HCT116 (cell line): ENCODE measurements around the gene EIF3M. TPM values are rescaled to one million over a fixed set of nuclear protein-coding genes. Genes with fewer than 3 reads are reported as not detected.

ENCODE experiments used
- ATAC-seq: fragments of 200-7000 bp; cut with Tn5 transposase; 2 replicates; pipeline ENCODE4 v1.9.1; 2020; ENCODE audit warnings: mild to moderate bottlenecking, moderate library complexity
- BruUV-seq: library from RNA; stranded (reverse); fragments of 400-500 nt; replicated peaks from 2 replicates; lab custom pipeline; 2021; lab: Mats Ljungman, UMichigan
- CTCF ChIA-PET: fragments of 300-600 bp; sonication (Branson Sonifier 250); formaldehyde crosslinking; loops from one replicate; lab custom pipeline; 2021; ENCODE audit warnings: antibody characterized with exemption; lab: Charles Lee
- POLR2A ChIA-PET: fragments of 300-600, 350-600 bp; sonication (Branson Sonifier 250); formaldehyde crosslinking; loops from one replicate; lab custom pipeline; 2021; ENCODE audit warnings: antibody characterized with exemption; lab: Charles Lee
- RAD21 ChIA-PET, 2 experiments: fragments of 300-600 bp; sonication (Branson Sonifier 250); formaldehyde crosslinking; loops; one replicate each; lab custom pipeline; 2023; ENCODE audit warnings: low total read pairs in 2 of 2; ENCODE audit not compliant: uncharacterized antibody in 2 of 2, unreplicated experiment in 2 of 2, low non-redundant PET in 1 of 2; lab: Charles Lee
- DNase-seq: peaks from one replicate; pipeline ENCODE4 v3.0.0-alpha.2; 2010; ENCODE audit warnings: low read depth, low spot score
- H2AFZ ChIP-seq: fragments of 200-600 bp; shearing (Covaris generic), sonication (generic); 2 replicates; pipeline ENCODE4 v1.6.1; 2017; ENCODE audit warnings: low read depth, mixed run types, mixed read lengths, antibody characterized with exemption, low read length; ENCODE audit not compliant: poor library complexity, severe bottlenecking
- H3K27ac ChIP-seq: 2 replicates; pipeline ENCODE4 v1.5.1; 2012; ENCODE audit warnings: low read depth, low read length
- H3K27me3 ChIP-seq: fragments of 200-600 bp; sonication (generic); 2 replicates; pipeline ENCODE4 v1.6.1; 2016; ENCODE audit warnings: mixed run types, low read length, mixed read lengths; ENCODE audit not compliant: insufficient read depth
- H3K36me3 ChIP-seq, 2 experiments: fragments of 200-500 bp in 1 of 2; fragments of 200-600 bp in 1 of 2; sonication (Bioruptor generic) in 1 of 2; sonication (generic) in 1 of 2; 2 replicates each; pipeline versions ENCODE4 v1.5.1 to v1.6.1; 2014 to 2016; ENCODE audit warnings: low read length in 2 of 2, inconsistent platforms in 1 of 2, mixed read lengths in 1 of 2, mixed run types in 1 of 2; ENCODE audit not compliant: insufficient read depth in 2 of 2, control insufficient read depth in 1 of 2
- H3K4me1 ChIP-seq, 2 experiments: fragments of 200-600 bp in 1 of 2; sonication (generic) in 1 of 2; 2 replicates each; pipeline versions ENCODE4 v1.5.1 to v1.6.1; 2012 to 2017; ENCODE audit warnings: low read length in 2 of 2, inconsistent platforms in 1 of 2, mild to moderate bottlenecking in 1 of 2, mixed read lengths in 1 of 2, mixed run types in 1 of 2, moderate library complexity in 1 of 2; ENCODE audit not compliant: insufficient read depth in 2 of 2, control insufficient read depth in 1 of 2
- H3K4me2 ChIP-seq: fragments of 200-600 bp; sonication (generic); 2 replicates; pipeline ENCODE4 v1.6.1; 2017; ENCODE audit warnings: mixed run types, low read length, mixed read lengths
- H3K4me3 ChIP-seq, 2 experiments: fragments of 200-600 bp in 1 of 2; sonication (generic) in 1 of 2; replicated peaks in 1 of 2; 2 replicates each; pipeline ENCODE4 v1.5.1; 2011 to 2016; ENCODE audit warnings: low read length in 2 of 2, control low read depth in 1 of 2, low read depth in 1 of 2, mild to moderate bottlenecking in 1 of 2, mixed read lengths in 1 of 2, mixed run types in 1 of 2
- H3K79me2 ChIP-seq: fragments of 200-600 bp; sonication (generic); 2 replicates; pipeline ENCODE4 v1.6.1; 2017; ENCODE audit warnings: mild to moderate bottlenecking, mixed run types, low read length, moderate library complexity, mixed read lengths; ENCODE audit not compliant: insufficient read depth
- H3K9ac ChIP-seq: fragments of 200-600 bp; sonication (generic); 2 replicates; pipeline ENCODE4 v1.6.1; 2016; ENCODE audit warnings: low read length, mixed read lengths
- H3K9me2 ChIP-seq: fragments of 200-600 bp; sonication (generic), shearing (Covaris generic); 2 replicates; pipeline ENCODE4 v1.6.1; 2017; ENCODE audit warnings: mixed run types, mild to moderate bottlenecking, moderate library complexity; ENCODE audit not compliant: insufficient read depth
- H3K9me3 ChIP-seq, 2 experiments: fragments of 200-500 bp in 1 of 2; fragments of 200-600 bp in 1 of 2; sonication (Bioruptor generic) in 1 of 2; sonication (generic) in 1 of 2; 2 replicates each; pipeline ENCODE4 v1.6.1; 2014 to 2017; ENCODE audit warnings: low read length in 2 of 2, mixed read lengths in 2 of 2, inconsistent platforms in 1 of 2, low read depth in 1 of 2, mild to moderate bottlenecking in 1 of 2, mixed run types in 1 of 2, moderate library complexity in 1 of 2; ENCODE audit not compliant: control insufficient read depth in 1 of 2, insufficient read depth in 1 of 2
- H4K20me1 ChIP-seq: fragments of 200-600 bp; sonication (generic), shearing (Covaris generic); 2 replicates; pipeline ENCODE4 v1.6.1; 2017; ENCODE audit warnings: mixed run types, mild to moderate bottlenecking, moderate library complexity; ENCODE audit not compliant: insufficient read depth
- ATF3 ChIP-seq: IDR thresholded peaks from 2 replicates; pipeline ENCODE4 v1.6.1; 2012
- CBX3 ChIP-seq: IDR thresholded peaks from 2 replicates; pipeline ENCODE4 v1.6.1; 2012; ENCODE audit warnings: low read depth
- CEBPB ChIP-seq: IDR thresholded peaks from 2 replicates; pipeline ENCODE4 v1.6.1; 2012; ENCODE audit warnings: low read depth
- EGR1 ChIP-seq: IDR thresholded peaks from 2 replicates; pipeline ENCODE4 v1.6.1; 2012; ENCODE audit warnings: low read depth
- ELF1 ChIP-seq: IDR thresholded peaks from 2 replicates; pipeline ENCODE4 v1.6.1; 2012; ENCODE audit warnings: low read depth, borderline replicate concordance
- EZH2 ChIP-seq: fragments of 200-600 bp; sonication (generic); IDR thresholded peaks from 2 replicates; pipeline ENCODE4 v1.6.1; 2017; ENCODE audit warnings: antibody characterized with exemption, mixed run types
- FOSL1 ChIP-seq: IDR thresholded peaks from 2 replicates; pipeline ENCODE4 v1.6.1; 2012; ENCODE audit warnings: low read depth
- JUND ChIP-seq: IDR thresholded peaks from 2 replicates; pipeline ENCODE4 v1.6.1; 2012
- MAX ChIP-seq: IDR thresholded peaks from 2 replicates; pipeline ENCODE4 v1.6.1; 2012
- POLR2A ChIP-seq: IDR thresholded peaks from 2 replicates; pipeline ENCODE4 v1.7.0; 2011; ENCODE audit warnings: borderline replicate concordance; ENCODE audit not compliant: insufficient read depth, insufficient read length; ENCODE audit errors: extremely low read depth
- POLR2AphosphoS5 ChIP-seq: IDR thresholded peaks from 2 replicates; pipeline ENCODE4 v1.6.1; 2011; ENCODE audit warnings: mild to moderate bottlenecking, low read depth, low read length, moderate library complexity
- SIN3A ChIP-seq: IDR thresholded peaks from 2 replicates; pipeline ENCODE4 v1.6.1; 2012; ENCODE audit warnings: low read depth
- SP1 ChIP-seq: IDR thresholded peaks from 2 replicates; pipeline ENCODE4 v1.6.1; 2012; ENCODE audit warnings: low read depth
- SRF ChIP-seq: IDR thresholded peaks from 2 replicates; pipeline ENCODE4 v1.6.1; 2012; ENCODE audit warnings: low read depth
- TCF7L2 ChIP-seq: IDR thresholded peaks from 2 replicates; pipeline ENCODE4 v1.7.0; 2011; ENCODE audit warnings: borderline replicate concordance, inconsistent platforms; ENCODE audit not compliant: insufficient read depth, insufficient read length; ENCODE audit errors: extremely low read depth
- YY1 ChIP-seq: IDR thresholded peaks from 2 replicates; pipeline ENCODE4 v1.6.1; 2011; ENCODE audit warnings: low read length, low read depth, moderate library complexity, mild to moderate bottlenecking; ENCODE audit not compliant: insufficient replicate concordance; ENCODE audit errors: extremely low read depth
- ZNF274 ChIP-seq: fragments of 200-500 bp; sonication (Bioruptor generic); IDR thresholded peaks from 2 replicates; pipeline ENCODE4 v1.6.1; 2014; ENCODE audit warnings: mild to moderate bottlenecking, low read depth, low read length, inconsistent platforms
- intact Hi-C: fragments of 100-400 bp; cut with micrococcal nuclease; formaldehyde crosslinking; loops from 2 replicates; pipeline ENCODE4 v1.10.0; 2022
- total RNA-seq: library from RNA; stranded (reverse); gene quantifications from one replicate; pipeline ENCODE4 v1.2.1, GENCODE V29; 2021; ENCODE audit not compliant: unreplicated experiment
- TF ChIP-seq, protein P1 (sequence below), 3 experiments: fragments of 200-600 bp in 1 of 3; sonication (generic) in 1 of 3; IDR thresholded peaks in 2 of 3; conservative IDR thresholded peaks in 1 of 3; 2 replicates each; pipeline ENCODE4 v1.5.1; 2012 to 2017; ENCODE audit warnings: low read depth in 2 of 3, low read length in 2 of 3, antibody characterized with exemption in 1 of 3, borderline replicate concordance in 1 of 3, control low read depth in 1 of 3, mild to moderate bottlenecking in 1 of 3, mixed read lengths in 1 of 3, mixed run types in 1 of 3, moderate library complexity in 1 of 3; ENCODE audit not compliant: insufficient read depth in 1 of 3
- TF ChIP-seq, protein P2 (sequence below): IDR thresholded peaks from 2 replicates; pipeline ENCODE4 v1.6.1; 2012; ENCODE audit warnings: low read depth
- TF ChIP-seq, protein P3 (sequence below): IDR thresholded peaks from 2 replicates; pipeline ENCODE4 v1.6.1; 2011; ENCODE audit warnings: mild to moderate bottlenecking, low read length, moderate library complexity; ENCODE audit not compliant: insufficient replicate concordance; ENCODE audit errors: extremely low read depth

Gene EIF3M
- total RNA-seq, 1 experiment from 2014 or later: 346 TPM

GRCh38 chr11:32573228-32573627 is 10.4 kb upstream of the EIF3M start:
- Histone ChIP-seq H2AFZ (no peak overlapping the region), H3K27ac (no peak overlapping the region), H3K4me1 (no peaks in the 10 kb centered on the region), H3K4me2 (no peak overlapping the region), H4K20me1 (no peaks in the 10 kb centered on the region), H3K36me3 (no peaks in the 10 kb centered on the region), H3K4me3 (no peak overlapping the region)
- POLR2A ChIA-PET: no interaction called here
- intact Hi-C loops: no loop called here
- DNase-seq: no peak
- CTCF ChIA-PET: no interaction called here
- TF ChIP-seq POLR2AphosphoS5 (no peak), SIN3A (no peak), YY1 (no peak), ELF1 (no peak), POLR2A (no peak), ATF3 (no peak), CBX3 (no peak), JUND (no peak), FOSL1 (no peak), ZNF274 (no peak), MAX (no peak), SP1 (no peak), TCF7L2 (no peak), CEBPB (no peak), EGR1 (no peak), SRF (no peak), EZH2 (no peak)
- TF ChIP-seq, protein P1, sequence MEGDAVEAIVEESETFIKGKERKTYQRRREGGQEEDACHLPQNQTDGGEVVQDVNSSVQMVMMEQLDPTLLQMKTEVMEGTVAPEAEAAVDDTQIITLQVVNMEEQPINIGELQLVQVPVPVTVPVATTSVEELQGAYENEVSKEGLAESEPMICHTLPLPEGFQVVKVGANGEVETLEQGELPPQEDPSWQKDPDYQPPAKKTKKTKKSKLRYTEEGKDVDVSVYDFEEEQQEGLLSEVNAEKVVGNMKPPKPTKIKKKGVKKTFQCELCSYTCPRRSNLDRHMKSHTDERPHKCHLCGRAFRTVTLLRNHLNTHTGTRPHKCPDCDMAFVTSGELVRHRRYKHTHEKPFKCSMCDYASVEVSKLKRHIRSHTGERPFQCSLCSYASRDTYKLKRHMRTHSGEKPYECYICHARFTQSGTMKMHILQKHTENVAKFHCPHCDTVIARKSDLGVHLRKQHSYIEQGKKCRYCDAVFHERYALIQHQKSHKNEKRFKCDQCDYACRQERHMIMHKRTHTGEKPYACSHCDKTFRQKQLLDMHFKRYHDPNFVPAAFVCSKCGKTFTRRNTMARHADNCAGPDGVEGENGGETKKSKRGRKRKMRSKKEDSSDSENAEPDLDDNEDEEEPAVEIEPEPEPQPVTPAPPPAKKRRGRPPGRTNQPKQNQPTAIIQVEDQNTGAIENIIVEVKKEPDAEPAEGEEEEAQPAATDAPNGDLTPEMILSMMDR (IDR thresholded peaks at IDR 0.05 in 2 of 3, conservative IDR thresholded peaks at IDR 0.05 in 1 of 3; ENCODE audit: borderline replicate concordance in 1 of 3, insufficient read depth in 1 of 3, low read depth in 2 of 3, low read length in 2 of 3): no peak
- TF ChIP-seq, protein P2, sequence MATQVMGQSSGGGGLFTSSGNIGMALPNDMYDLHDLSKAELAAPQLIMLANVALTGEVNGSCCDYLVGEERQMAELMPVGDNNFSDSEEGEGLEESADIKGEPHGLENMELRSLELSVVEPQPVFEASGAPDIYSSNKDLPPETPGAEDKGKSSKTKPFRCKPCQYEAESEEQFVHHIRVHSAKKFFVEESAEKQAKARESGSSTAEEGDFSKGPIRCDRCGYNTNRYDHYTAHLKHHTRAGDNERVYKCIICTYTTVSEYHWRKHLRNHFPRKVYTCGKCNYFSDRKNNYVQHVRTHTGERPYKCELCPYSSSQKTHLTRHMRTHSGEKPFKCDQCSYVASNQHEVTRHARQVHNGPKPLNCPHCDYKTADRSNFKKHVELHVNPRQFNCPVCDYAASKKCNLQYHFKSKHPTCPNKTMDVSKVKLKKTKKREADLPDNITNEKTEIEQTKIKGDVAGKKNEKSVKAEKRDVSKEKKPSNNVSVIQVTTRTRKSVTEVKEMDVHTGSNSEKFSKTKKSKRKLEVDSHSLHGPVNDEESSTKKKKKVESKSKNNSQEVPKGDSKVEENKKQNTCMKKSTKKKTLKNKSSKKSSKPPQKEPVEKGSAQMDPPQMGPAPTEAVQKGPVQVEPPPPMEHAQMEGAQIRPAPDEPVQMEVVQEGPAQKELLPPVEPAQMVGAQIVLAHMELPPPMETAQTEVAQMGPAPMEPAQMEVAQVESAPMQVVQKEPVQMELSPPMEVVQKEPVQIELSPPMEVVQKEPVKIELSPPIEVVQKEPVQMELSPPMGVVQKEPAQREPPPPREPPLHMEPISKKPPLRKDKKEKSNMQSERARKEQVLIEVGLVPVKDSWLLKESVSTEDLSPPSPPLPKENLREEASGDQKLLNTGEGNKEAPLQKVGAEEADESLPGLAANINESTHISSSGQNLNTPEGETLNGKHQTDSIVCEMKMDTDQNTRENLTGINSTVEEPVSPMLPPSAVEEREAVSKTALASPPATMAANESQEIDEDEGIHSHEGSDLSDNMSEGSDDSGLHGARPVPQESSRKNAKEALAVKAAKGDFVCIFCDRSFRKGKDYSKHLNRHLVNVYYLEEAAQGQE: no peak
- TF ChIP-seq, protein P3, sequence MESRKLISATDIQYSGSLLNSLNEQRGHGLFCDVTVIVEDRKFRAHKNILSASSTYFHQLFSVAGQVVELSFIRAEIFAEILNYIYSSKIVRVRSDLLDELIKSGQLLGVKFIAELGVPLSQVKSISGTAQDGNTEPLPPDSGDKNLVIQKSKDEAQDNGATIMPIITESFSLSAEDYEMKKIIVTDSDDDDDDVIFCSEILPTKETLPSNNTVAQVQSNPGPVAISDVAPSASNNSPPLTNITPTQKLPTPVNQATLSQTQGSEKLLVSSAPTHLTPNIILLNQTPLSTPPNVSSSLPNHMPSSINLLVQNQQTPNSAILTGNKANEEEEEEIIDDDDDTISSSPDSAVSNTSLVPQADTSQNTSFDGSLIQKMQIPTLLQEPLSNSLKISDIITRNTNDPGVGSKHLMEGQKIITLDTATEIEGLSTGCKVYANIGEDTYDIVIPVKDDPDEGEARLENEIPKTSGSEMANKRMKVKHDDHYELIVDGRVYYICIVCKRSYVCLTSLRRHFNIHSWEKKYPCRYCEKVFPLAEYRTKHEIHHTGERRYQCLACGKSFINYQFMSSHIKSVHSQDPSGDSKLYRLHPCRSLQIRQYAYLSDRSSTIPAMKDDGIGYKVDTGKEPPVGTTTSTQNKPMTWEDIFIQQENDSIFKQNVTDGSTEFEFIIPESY: no peak
- TF ChIP-seq, all 23 proteins: peak for 0
- H3K9ac ChIP-seq: no peak overlapping the region
- H3K27me3 ChIP-seq: peaks cover 5% of the 10 kb centered on the region; the same call in 1 of the 2 replicates
- no peaks in the 10 kb centered on the region for H3K79me2 ChIP-seq
- no TSS peak for BruUV-seq
- ATAC-seq: no peak
- no peaks in the 10 kb centered on the region for H3K9me2 ChIP-seq
- no peaks in the 10 kb centered on the region for H3K9me3 ChIP-seq
- RAD21 ChIA-PET: no interaction called here
